ENCODE data around the gene TSHZ3.

Gene TSHZ3

DNA sequence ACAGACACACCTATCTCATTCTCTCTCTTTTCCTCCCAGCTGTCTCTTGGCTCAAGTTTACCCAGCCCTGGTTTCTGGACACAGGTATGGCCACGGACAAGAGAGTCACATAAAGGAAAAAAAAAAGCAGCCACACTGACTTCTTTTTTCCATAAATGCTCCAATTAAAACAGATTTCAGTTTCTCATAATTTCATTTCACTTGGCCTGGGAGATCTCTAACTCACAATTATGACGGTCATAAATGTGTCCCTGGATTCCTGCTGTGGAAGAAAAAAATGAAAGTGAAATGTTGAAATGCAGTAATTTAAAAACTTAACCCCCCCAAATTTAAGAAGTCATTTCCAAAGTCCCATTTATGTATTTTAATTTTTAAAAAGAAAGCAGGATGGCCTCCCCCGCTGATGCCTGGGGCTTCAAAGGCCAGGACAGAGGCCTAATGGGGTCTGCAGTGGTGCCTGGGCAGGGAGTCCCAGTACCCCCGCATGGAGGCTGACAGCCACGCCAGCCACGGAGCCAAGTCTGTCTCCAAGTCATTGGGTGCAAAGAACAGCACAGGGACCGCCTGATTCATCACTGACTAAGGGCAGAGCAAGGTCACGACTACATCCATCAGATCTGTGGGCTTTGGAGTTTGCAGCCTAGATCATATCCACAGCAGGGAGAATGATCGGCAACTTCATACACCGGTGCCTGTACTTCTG lies 79.7 kb downstream of the TSHZ3 start:
- no peak overlapping the region for H3K9ac ChIP-seq (ENCODE audit: low read length)
- no peak overlapping the region for H3K4me3 ChIP-seq (ENCODE audit: low read length)
- no peak overlapping the region for H3K4me2 ChIP-seq (ENCODE audit: low read length)
- no peaks in the 10 kb centered on the region for H3K27me3 ChIP-seq (ENCODE audit: low read depth, low read length)
- no peaks in the 10 kb centered on the region for H3K9me3 ChIP-seq (ENCODE audit: insufficient read depth, low read length)
- no peaks in the 10 kb centered on the region for H3K79me2 ChIP-seq (ENCODE audit: low read length)
- TF ChIP-seq EZH2phosphoT487 (IDR thresholded peaks at IDR 0.05; ENCODE audit: low read depth) = no peak
- TF ChIP-seq, protein P1, sequence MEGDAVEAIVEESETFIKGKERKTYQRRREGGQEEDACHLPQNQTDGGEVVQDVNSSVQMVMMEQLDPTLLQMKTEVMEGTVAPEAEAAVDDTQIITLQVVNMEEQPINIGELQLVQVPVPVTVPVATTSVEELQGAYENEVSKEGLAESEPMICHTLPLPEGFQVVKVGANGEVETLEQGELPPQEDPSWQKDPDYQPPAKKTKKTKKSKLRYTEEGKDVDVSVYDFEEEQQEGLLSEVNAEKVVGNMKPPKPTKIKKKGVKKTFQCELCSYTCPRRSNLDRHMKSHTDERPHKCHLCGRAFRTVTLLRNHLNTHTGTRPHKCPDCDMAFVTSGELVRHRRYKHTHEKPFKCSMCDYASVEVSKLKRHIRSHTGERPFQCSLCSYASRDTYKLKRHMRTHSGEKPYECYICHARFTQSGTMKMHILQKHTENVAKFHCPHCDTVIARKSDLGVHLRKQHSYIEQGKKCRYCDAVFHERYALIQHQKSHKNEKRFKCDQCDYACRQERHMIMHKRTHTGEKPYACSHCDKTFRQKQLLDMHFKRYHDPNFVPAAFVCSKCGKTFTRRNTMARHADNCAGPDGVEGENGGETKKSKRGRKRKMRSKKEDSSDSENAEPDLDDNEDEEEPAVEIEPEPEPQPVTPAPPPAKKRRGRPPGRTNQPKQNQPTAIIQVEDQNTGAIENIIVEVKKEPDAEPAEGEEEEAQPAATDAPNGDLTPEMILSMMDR (IDR thresholded peaks at IDR 0.05; ENCODE audit: low read depth, low read length) = no peak
- H4K20me1 ChIP-seq (ENCODE audit: insufficient read depth, low read length) = no peaks in the 10 kb centered on the region
- H3K36me3 ChIP-seq (replicated peaks; ENCODE audit: low read depth, low read length) = no peaks in the 10 kb centered on the region
- no peak overlapping the region for H3K27ac ChIP-seq (ENCODE audit: low read length)
- H2AFZ ChIP-seq (ENCODE audit: low read depth, low read length) = no peak overlapping the region
- H3K4me1 ChIP-seq (ENCODE audit: low read length) = no peaks in the 10 kb centered on the region

DNA sequence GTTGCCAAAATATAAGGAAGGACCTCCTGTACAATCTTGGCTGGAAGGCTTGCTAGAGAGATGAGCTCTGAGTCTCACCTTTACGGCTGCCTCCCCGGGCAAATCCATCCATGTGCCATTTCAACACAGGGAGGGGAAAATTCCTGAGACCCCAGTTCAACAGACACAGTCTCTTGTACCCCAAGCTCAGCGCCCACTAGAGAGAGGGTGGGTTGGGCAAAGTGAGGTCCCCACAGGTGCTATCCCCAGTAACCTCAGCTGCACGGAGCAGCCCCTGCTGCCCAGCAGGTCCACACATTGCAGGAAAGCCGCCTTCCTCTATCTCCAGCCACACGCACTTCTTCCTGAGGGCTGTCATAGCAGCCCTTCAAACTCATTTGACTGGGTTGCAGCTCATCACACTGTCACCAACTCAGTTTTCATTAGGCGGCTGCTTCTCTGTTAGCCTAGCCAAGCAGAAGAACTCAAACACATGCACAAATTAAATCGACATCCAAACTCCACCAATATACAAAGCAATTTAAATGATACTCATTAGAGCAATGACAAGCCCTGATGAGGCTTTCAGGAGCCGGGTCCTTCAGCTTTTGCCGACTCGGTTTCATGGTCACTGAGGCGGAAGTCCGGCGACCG lies 80.4 kb downstream of the TSHZ3 start:
- Histone ChIP-seq H3K4me2 (ENCODE audit: low read length) (no peak overlapping the region), H3K36me3 (replicated peaks; ENCODE audit: low read depth, low read length) (no peaks in the 10 kb centered on the region), H4K20me1 (ENCODE audit: insufficient read depth, low read length) (no peaks in the 10 kb centered on the region), H3K9ac (ENCODE audit: low read length) (no peak overlapping the region), H3K4me3 (ENCODE audit: low read length) (no peak overlapping the region), H3K4me1 (ENCODE audit: low read length) (no peaks in the 10 kb centered on the region), H3K27ac (ENCODE audit: low read length) (no peak overlapping the region), H3K27me3 (ENCODE audit: low read depth, low read length) (no peaks in the 10 kb centered on the region), H2AFZ (ENCODE audit: low read depth, low read length) (no peak overlapping the region), H3K79me2 (ENCODE audit: low read length) (no peaks in the 10 kb centered on the region), H3K9me3 (ENCODE audit: insufficient read depth, low read length) (no peaks in the 10 kb centered on the region)
- TF ChIP-seq, protein P1 (IDR thresholded peaks at IDR 0.05; ENCODE audit: low read depth, low read length) = no peak
- TF ChIP-seq EZH2phosphoT487 (IDR thresholded peaks at IDR 0.05; ENCODE audit: low read depth) = no peak

DNA sequence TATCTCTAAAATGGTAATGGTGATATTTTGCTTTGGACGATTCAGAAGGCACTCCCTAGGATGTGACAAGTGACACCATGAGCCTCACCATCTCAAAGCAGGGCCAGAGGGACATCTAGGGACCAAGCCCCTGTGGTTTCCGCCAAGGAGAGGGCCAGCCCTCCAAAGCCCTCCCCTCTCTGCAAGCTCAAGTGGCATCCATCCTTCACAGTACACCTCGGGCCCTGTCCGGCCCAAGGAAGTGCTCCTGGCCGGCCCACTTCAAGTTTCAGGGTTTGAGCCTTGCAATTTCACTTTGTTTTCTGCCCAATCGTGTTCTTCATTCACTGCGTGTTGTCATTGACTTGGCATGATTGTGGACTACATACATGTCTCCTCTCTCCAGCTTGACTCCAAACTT lies 82.5 kb downstream of the TSHZ3 start:
- no peaks in the 10 kb centered on the region for H3K4me1 ChIP-seq (ENCODE audit: low read length)
- H3K4me3 ChIP-seq (ENCODE audit: low read length) = no peak overlapping the region
- H3K9ac ChIP-seq (ENCODE audit: low read length) = no peak overlapping the region
- H3K9me3 ChIP-seq (ENCODE audit: insufficient read depth, low read length) = no peaks in the 10 kb centered on the region
- no peaks in the 10 kb centered on the region for H3K27me3 ChIP-seq (ENCODE audit: low read depth, low read length)
- TF ChIP-seq, protein P1 (IDR thresholded peaks at IDR 0.05; ENCODE audit: low read depth, low read length) = no peak
- no peak for TF ChIP-seq EZH2phosphoT487 (IDR thresholded peaks at IDR 0.05; ENCODE audit: low read depth)
- no peak overlapping the region for H3K4me2 ChIP-seq (ENCODE audit: low read length)
- H2AFZ ChIP-seq (ENCODE audit: low read depth, low read length) = no peak overlapping the region
- no peaks in the 10 kb centered on the region for H3K36me3 ChIP-seq (replicated peaks; ENCODE audit: low read depth, low read length)
- H4K20me1 ChIP-seq (ENCODE audit: insufficient read depth, low read length) = no peaks in the 10 kb centered on the region
- no peaks in the 10 kb centered on the region for H3K79me2 ChIP-seq (ENCODE audit: low read length)
- H3K27ac ChIP-seq (ENCODE audit: low read length) = no peak overlapping the region

DNA sequence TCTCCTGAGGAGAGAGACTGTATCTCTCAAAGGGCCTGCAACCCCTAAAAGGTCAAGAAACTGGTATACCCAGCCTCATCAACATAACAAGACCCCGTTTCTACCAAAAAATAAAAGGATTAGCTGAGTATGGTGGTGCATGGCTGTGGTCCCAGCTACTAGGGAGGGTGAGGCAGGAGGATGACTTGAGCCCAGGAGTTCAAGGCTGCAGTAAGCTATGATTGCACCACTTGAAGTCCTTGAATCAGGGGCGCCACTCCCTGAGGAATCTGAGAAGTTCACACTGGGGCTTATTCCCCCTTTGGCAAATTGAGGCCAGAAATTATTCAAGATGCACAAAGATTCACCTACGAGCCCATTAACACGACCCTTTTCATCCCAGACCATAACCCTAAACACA lies 83.0 kb downstream of the TSHZ3 start:
- no peaks in the 10 kb centered on the region for H3K4me1 ChIP-seq (ENCODE audit: low read length)
- H3K9ac ChIP-seq (ENCODE audit: low read length) = no peak overlapping the region
- no peak overlapping the region for H3K4me2 ChIP-seq (ENCODE audit: low read length)
- H3K9me3 ChIP-seq (ENCODE audit: insufficient read depth, low read length) = no peaks in the 10 kb centered on the region
- H2AFZ ChIP-seq (ENCODE audit: low read depth, low read length) = no peak overlapping the region
- H3K79me2 ChIP-seq (ENCODE audit: low read length) = no peaks in the 10 kb centered on the region
- no peaks in the 10 kb centered on the region for H4K20me1 ChIP-seq (ENCODE audit: insufficient read depth, low read length)
- no peak overlapping the region for H3K27ac ChIP-seq (ENCODE audit: low read length)
- H3K27me3 ChIP-seq (ENCODE audit: low read depth, low read length) = no peaks in the 10 kb centered on the region
- H3K4me3 ChIP-seq (ENCODE audit: low read length) = no peak overlapping the region
- H3K36me3 ChIP-seq (replicated peaks; ENCODE audit: low read depth, low read length) = no peaks in the 10 kb centered on the region
- TF ChIP-seq EZH2phosphoT487 (IDR thresholded peaks at IDR 0.05; ENCODE audit: low read depth) = no peak

All from OCI-LY3 (cell line).